NK-92 (cell line): ENCODE results near the gene GRIK4.

Experiments
- DNase-seq: peaks from one replicate; lab custom pipeline; 2025; ENCODE audit not compliant: unreplicated experiment; lab: John Stamatoyannopoulos, UW

The GRIK4 gene

DNA sequence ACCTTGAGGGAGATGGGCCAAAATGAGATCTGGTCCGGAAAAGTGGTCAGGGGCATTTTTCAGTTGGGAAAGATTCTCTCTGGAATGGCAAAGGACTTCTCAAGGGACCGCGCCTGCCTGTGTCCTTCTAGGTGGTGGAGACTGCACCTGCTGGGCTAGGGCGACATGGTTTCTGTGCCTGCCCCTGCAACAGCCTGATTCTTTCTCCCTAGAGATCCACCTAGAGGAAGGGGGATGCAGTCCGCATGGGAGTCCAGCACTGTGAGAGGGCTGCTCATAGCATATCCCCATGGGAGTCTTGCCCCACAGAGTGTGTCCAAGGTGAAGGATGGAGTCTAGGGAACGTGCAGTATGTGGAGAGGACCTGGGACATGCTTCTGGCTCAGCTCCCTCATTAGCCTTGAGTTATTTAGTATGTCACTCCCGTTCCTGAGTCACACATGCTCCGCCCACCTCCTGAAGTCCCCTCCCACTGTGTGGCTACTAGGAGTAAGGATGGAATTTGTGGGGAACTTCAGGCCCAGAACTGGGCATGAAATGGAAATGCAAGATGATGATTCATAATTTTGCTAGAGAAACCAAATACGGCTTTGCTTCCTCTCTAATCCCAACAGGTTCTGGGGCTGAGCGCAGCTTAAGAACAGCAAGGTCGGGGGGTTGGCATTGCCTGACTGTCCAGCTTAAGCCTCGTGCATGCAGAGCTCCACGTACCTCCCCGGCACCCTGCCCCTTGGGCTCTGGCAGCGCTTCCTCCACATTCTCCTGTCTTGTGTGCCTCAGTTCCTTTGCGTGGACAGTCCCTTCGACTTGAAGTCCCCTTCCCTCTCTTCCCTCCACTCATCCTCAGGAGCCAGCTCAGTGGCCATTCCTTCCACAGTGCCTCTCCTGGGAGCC lies 35.0 kb downstream of the GRIK4 start:
- no peak for DNase-seq

- no peak for DNase-seq
These were observed 35.8 kb downstream of the GRIK4 start for GRCh38 chr11:120547316-120547715.

DNA sequence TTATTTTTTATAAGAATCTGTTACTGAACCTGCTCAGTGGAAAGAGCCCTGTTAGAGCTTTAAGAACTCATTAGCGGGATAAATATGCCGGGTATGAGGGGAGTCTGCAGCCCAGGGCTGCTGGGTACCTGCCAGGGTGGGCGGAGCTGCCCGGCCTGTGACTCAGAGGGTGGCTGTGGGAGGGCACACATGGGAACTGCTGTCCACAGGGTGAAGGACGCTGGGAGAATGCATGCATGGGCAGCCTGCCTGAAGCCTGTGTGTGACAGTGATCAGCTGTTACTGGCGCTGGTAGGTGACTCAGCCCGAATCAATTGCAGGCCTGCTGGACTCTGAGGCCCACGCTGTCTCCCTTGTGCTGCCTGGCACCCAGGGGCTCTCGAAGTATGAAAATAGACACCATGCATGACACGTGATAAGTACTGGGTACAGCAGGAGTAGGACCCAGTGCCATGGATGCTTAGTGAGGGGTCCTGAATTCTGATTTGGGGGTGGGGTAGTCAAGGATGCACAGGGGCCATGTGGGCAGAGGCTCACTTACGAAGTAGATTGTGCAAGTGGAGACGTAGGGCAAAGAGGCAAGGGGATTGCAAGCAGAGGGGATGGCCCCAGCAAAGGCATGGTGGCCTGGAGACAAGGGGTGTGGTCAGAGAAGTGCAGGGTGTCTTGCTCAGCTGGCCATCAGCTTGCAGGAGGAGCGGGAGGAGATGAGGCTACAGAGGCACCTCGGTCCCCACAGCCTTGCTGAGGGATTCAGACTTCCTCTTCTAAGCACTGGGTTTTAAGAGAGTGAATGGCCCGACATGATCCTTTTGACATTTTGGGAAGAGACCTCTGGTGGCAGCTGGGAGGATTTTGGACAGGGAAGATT lies 36.5 kb downstream of the GRIK4 start:
- no peak for DNase-seq

DNA sequence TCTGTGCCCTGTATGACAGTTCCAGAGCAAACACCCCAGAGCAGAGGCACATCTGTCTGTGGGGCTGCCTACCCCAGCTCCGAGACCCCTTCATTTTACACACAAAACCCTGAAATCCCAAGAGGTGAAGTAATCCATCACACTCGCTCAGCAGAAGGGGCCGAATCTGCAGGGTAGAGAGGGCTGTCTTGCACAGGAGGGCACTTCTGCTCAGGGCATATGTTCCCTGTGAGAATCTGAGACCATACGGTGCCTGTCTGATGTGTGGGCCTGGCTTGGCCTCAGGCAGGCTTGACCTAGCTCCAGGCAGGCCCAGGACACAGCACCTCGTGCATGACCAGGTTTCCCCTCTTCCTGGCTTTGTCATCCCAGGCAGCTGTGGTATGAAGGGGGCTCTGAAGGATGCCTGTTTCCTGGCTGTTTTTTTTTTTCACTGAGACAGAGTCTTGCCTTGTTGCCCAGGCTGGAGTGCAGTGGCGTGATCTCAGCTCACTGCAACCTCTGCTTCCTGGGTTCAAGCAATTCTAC lies 37.2 kb downstream of the GRIK4 start:
- DNase-seq = no peak

GRCh38 chr11:120549346-120549745 lies 37.8 kb downstream of the GRIK4 start:
- no peak for DNase-seq

DNA sequence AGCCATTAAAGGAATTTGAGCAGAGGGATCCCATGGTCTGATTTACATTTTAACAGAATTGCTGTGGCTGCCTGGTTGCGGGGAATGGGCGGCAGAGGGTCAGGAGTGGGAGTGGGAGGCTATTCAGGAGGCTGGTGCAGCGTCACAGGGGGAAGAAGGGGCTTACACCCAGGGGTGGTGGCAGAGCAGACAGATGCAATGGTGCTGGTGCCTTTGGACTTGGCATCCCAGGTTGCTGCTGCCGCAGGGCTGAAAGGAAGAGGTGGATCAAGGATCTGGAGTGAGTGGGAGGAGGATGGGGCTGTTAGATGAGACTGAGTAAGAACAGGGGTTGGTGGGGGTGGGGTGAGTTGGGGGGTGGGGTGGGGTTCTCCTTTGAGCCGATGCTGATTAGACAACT lies 38.5 kb downstream of the GRIK4 start:
- DNase-seq = no peak

- no peak for DNase-seq
These were observed 39.6 kb downstream of the GRIK4 start for GRCh38 chr11:120551191-120551590.

GRCh38 chr11:120554766-120555432 lies 43.4 kb downstream of the GRIK4 start:
- DNase-seq = no peak

DNA sequence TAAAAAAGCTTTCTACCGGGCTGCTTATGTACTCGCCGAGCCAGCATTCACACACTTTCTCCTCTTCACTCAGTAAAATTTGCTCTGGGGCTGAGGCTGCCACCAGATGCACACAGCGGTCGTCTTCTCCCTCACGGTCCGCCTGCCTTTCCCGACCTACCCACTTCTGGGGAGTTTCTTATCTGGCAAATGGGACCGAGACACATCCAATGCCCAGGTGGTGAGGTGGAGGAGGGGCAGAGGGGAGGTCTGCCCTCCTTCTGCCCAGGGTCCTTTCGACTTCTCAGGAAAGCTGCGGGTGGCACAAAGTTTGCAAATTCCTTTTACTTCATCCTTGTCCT lies 43.9 kb downstream of the GRIK4 start:
- no peak for DNase-seq

GRCh38 chr11:120556797-120557196 lies 45.2 kb downstream of the GRIK4 start:
- no peak for DNase-seq

DNA sequence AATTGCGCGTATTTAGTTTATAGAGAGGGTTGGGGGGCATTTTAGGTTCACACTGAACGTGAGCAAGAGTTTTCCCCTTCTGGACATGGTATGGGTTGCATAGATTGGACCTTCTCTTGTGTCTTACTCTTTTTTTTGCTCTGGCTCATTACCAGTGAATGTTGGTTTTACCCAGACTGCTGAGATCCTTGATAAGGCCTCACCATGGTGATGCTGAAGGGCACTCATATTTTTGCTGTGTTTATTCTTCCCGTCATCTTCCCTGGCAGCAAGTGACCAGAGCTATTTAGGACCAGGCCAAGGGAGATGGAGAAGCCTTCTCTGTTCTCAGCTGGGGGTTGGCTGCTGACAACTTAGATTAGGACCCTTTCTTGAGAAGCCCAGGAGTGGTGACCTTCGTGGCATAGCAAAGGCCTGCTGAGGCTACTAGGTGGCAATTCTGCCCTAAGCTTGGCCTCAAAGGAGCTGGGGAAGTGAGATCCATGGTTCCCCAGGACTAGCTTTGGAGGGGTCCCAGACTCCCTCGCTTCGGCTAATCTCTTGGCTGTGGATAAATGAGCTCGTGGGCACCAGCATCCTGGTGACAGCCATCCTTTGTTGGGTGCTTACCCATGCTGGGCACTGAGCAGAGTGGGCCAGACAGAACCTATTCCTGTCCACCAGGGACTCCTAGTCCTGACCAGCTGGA lies 47.3 kb downstream of the GRIK4 start:
- no peak for DNase-seq

GRCh38 chr11:120561286-120561685 lies 49.7 kb downstream of the GRIK4 start:
- no peak for DNase-seq

GRCh38 chr11:120562806-120563425 lies 51.4 kb downstream of the GRIK4 start:
- no peak for DNase-seq

DNA sequence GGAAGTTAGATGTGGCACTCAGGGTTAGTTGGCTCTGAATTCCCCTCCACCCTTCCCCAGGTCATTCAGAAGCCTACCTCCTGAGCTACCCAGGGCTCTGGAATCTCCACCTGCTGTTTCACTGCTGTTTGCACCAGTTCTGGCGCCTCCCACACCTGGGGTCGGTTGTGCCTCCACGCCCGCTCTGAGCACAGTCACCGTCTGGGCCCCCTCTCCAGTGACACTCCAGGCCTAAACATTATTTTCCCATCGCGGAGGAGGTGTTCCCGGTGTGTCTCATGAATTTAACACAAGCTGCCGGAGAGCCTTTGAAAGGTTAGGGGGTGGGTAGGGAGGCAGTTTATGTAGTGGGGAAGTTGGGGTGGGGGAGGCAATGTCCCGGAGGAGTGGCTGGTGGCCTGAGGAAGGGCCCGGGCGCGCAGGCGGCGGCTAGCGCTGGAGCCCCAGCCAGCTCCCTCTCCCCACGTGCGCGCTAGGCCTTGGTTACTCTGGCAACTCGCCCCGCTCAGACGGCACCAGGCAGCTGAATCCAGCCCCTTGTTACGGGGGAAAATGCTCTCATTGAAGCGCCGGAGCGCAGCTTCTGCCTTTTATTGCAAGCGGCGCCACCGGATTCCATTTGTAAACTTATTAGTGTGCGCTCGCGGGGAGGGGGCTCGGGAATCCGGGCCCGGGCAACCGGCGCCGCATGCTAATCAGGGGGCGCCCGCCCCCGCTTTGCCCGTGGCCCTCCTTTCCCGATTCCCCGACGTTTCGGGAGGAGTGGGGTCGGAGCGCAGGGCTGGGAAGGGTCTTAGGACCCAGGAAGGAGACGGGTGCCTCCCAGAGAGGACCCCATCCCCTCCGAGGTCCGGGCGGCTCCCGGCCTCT lies 52.4 kb downstream of the GRIK4 start:
- no peak for DNase-seq

- no peak for DNase-seq
These were observed 53.2 kb downstream of the GRIK4 start for GRCh38 chr11:120564573-120565311.

DNA sequence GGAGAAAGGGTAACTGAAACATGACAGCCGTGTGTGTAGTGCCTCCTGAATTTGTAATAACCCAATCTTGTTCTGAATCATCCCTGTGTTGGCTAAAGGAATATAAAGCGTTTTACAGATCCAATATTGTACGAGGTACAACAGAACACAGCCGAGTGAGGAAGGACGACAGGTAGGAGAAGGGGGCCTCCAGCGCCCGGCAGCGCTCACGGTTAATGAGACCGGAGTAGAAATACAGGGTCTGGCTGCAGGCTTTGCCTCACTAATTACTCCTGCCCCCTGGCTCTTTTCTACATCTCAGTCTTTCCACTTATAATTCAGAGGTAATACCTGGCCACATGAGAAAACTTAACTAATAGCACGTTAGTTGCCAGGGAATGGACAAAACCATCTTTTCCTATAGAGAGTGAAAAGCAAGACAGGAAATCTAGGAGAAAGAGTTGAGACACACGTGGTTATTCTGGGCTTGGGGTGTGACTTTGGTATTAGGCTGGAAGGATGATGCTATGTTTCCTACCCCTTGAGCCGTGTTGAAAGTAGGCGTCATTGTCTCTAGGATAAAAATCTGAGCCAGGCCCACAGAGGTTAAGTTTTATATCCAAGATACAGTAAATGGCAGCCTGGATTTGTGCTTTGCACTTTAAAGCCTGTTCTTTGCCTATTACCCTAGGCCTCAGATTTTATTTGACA lies 54.1 kb downstream of the GRIK4 start:
- DNase-seq = no peak

DNA sequence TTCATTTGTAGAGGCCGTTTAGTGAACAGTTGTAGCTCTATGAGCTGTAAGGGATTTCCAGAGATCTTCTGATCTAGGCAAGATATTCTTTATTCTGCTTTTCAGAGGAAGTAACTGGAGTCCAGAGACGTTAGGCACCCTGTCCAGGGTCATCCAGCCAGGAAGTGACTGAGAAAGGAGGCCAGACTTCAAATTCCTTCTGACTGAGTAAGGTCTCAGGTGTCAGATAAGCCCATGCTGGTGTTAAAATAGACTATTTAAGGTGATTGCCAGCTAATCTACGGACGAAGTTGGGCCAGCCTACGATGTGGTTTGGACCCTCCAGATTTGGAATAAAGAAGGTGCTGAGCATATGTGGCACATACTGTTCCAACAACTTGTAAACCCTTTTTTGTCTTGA lies 54.6 kb downstream of the GRIK4 start:
- DNase-seq = no peak
